ENCODE data around the gene HLA-DMB.

DNA sequence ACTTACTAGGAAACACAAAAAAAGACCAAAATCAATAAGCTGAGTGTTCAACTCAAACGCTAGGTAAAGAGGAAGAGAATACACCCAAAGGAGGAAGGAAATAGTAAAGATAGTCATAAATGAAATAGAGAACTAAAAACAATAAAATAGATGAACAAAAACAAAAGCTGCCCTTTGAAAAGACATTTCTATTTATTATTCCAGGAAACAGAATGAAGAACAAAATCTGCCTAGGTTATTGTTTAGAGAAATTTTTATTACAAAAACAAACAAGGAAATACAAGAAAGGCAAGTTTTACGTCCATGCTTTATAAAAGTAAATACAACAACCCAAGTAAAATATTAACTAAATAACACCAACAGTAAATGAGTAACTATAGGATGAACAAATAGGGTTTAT is 20.1 kb downstream of the HLA-DMB start:
- TF ChIP-seq, protein P1, sequence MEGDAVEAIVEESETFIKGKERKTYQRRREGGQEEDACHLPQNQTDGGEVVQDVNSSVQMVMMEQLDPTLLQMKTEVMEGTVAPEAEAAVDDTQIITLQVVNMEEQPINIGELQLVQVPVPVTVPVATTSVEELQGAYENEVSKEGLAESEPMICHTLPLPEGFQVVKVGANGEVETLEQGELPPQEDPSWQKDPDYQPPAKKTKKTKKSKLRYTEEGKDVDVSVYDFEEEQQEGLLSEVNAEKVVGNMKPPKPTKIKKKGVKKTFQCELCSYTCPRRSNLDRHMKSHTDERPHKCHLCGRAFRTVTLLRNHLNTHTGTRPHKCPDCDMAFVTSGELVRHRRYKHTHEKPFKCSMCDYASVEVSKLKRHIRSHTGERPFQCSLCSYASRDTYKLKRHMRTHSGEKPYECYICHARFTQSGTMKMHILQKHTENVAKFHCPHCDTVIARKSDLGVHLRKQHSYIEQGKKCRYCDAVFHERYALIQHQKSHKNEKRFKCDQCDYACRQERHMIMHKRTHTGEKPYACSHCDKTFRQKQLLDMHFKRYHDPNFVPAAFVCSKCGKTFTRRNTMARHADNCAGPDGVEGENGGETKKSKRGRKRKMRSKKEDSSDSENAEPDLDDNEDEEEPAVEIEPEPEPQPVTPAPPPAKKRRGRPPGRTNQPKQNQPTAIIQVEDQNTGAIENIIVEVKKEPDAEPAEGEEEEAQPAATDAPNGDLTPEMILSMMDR (IDR thresholded peaks at IDR 0.05), result no peak
- no peak for TF ChIP-seq POLR2A (IDR thresholded peaks at IDR 0.05)

All from uterus (tissue), 2 donors.